GM19238 (cell line): ENCODE data around the gene RYR1.
"Not testable (repeated sequence)": the region's sequence is repeated elsewhere in the genome, so short reads cannot be mapped to it uniquely, and the experiment has no call there.

Experiments used
- DNase-seq: peaks from one replicate; pipeline ENCODE4 v3.0.0; 2011; ENCODE audit warnings: low spot score; ENCODE audit not compliant: insufficient read length

Gene RYR1

GRCh38 chr19:38455031-38455430 lies 21.5 kb downstream of the RYR1 start:
- no peak for DNase-seq

- DNase-seq: no peak
Measured at GRCh38 chr19:38457202-38457601, 23.7 kb downstream of the RYR1 start.

DNA sequence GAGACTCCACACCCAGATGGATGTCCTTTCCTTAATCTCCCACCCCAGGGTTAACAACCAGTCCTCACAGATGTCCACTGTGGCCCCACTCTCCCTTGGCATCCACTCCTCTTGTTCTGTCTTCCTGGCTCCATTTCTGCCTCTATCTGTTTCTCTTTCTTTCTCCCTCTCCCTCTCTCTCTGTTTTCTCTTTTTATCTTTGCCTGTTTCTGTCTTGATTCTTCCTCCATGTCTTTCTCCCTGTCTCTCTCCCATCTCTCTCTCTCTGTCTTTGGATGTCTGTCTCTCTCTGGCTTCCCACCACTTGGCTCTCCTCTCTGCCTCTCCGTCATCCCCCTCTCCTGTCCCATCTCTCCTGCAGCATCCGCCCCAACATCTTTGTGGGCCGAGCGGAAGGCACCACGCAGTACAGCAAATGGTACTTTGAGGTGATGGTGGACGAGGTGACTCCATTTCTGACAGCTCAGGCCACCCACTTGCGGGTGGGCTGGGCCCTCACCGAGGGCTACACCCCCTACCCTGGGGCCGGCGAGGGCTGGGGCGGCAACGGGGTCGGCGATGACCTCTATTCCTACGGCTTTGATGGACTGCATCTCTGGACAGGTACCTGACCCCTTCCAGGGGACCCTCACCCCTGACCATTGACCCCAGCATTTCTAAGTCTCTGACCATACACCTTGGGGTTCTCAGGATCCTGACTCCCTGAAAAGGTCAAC lies 24.4 kb downstream of the RYR1 start:
- DNase-seq: no peak

- no peak for DNase-seq
Measured at GRCh38 chr19:38458991-38459390, 25.5 kb downstream of the RYR1 start.

GRCh38 chr19:38463365-38463764 lies 29.9 kb downstream of the RYR1 start:
- DNase-seq: no peak

DNA sequence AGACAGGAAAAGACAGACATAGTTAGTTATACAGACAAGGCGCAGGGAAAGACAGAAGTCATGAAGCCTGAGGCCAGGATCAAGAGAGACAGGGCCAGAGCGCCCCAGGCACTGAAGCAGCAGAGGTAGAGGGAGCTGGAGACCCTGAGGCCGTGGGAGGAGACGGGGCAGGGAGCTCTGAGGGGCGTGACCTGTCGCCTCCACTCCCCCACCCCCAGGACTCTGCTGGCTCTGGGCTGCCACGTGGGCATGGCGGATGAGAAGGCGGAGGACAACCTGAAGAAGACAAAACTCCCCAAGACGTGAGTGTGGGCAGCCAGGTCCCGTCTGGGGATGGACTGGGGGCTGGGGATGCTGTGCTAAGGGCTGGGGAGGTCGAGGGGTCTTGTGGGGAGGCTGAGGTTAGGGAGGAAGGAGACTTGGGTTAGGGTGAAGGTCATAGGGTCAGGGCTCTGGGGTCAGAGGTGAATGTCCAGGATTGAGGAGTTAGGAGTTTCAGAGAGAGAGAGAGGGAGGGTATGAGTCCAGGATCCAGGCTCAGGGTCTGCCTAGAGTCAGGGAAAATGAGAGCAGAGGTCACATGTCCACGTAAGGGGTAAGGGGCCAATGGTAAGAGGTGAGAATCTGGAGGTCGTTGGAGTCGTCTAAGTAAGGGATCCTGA lies 31.1 kb downstream of the RYR1 start:
- DNase-seq: no peak

DNA sequence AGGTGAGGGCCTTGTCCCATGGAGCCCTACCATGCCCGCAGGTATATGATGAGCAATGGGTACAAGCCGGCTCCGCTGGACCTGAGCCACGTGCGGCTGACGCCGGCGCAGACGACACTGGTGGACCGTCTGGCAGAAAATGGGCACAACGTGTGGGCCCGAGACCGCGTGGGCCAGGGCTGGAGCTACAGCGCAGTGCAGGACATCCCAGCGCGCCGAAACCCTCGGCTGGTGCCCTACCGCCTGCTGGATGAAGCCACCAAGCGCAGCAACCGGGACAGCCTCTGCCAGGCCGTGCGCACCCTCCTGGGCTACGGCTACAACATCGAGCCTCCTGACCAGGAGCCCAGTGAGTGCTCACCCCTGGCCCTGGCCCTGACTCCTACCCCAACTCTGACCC lies 32.6 kb downstream of the RYR1 start:
- DNase-seq: no peak

GRCh38 chr19:38467541-38468525 lies 34.3 kb downstream of the RYR1 start:
- no peak for DNase-seq

DNA sequence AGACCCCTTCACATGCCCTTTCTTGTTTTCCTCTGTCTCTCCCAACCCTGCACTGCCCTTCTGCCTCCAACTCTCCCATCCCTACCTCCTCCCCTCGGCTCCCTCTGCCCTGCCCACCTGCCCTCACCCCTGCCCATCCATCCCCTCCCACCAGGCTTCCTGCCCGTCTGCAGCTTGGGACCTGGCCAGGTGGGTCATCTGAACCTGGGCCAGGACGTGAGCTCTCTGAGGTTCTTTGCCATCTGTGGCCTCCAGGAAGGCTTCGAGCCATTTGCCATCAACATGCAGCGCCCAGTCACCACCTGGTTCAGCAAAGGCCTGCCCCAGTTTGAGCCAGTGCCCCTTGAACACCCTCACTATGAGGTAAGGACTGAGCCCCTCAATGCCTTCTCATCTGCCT lies 35.7 kb downstream of the RYR1 start:
- no peak for DNase-seq

DNA sequence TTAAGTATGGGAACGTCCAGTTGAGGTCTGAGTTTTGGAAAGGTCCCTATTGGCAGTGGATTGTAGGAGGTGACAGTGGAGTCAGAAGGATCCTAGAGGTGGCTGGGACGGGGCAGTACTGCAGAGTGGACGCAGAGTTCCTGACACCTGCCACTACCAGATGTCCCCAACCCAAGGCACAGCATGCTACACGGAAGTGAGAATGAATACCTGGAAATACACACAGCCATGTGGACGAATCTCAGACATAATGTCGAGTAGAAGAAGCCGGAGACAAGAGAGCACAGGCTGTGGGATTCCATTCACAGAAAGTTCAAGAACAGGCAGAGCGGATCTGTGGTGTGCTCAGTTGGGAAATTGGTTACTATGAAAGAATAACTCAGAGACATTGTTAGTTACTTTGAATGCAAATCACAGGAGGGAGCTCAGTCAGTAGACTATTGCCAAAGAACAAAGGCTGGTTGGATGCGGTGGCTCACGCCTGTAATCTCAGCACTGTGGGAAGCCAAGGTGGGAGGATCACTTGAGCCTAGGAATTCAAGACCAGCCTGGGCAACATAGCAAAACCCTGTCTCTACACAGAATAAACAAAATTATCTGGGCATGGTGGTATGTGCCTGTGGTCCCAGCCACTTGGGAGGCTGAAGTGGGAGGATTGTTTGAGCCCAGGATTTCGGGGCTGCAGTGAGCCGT lies 37.4 kb downstream of the RYR1 start:
- no peak for DNase-seq

GRCh38 chr19:38472725-38473124 lies 39.2 kb downstream of the RYR1 start:
- not testable (repeated sequence) for DNase-seq

DNA sequence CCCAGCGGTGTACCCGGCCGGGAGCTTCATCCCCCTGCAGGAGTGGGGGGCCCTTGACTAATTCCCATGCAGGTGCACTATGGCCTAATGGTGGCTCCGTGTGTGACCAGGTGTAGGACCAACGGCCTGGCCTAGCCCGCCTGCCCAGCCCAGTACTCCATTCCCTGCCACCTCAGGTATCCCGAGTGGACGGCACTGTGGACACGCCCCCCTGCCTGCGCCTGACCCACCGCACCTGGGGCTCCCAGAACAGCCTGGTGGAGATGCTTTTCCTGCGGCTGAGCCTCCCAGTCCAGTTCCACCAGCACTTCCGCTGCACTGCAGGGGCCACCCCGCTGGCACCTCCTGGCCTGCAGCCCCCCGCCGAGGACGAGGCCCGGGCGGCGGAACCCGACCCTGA lies 39.7 kb downstream of the RYR1 start:
- no peak for DNase-seq

- DNase-seq: no peak
Measured at GRCh38 chr19:38475176-38475575, 41.7 kb downstream of the RYR1 start.

- no peak for DNase-seq
Measured at GRCh38 chr19:38478273-38478971, 44.9 kb downstream of the RYR1 start.

DNA sequence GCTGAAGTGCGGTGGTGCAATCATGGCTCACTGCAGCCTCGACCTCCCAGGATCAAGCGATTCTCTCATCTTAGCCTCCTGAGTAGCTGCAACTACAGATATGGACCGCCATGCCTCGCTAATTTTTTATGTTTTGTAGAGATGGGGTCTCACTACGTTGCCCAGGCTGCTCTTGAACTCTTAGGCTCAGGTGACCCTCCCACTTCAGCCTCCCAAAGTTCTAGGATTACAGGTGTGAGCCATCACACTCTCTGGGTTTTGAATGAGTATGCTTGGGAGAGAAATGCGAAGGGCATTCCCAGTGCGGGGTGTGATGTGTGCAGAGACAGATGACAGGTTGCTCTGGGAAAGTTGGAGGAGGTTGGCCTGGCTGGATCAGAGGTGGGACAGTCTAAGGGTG lies 49.0 kb downstream of the RYR1 start:
- DNase-seq: no peak

- no peak for DNase-seq
Measured at GRCh38 chr19:38483016-38483630, 49.6 kb downstream of the RYR1 start.

DNA sequence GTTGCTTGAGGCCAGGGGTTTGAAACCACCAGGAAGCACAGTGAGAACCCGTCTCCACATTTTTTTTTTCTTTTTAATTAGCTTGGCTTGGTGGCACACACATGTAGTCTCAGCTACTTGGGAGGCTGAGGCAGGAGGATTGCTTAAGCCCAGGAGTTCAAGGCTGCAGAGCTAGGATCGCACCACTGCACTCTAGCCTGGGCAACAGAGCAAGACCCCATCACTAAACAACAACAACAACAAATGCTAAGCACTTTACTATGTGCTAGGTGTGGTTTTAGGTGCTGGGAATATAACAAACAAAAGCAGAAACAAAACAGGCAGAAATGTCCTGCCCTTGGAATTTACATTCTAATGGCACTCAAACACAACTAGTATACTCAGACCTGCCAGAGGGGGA lies 51.3 kb downstream of the RYR1 start:
- no peak for DNase-seq

DNA sequence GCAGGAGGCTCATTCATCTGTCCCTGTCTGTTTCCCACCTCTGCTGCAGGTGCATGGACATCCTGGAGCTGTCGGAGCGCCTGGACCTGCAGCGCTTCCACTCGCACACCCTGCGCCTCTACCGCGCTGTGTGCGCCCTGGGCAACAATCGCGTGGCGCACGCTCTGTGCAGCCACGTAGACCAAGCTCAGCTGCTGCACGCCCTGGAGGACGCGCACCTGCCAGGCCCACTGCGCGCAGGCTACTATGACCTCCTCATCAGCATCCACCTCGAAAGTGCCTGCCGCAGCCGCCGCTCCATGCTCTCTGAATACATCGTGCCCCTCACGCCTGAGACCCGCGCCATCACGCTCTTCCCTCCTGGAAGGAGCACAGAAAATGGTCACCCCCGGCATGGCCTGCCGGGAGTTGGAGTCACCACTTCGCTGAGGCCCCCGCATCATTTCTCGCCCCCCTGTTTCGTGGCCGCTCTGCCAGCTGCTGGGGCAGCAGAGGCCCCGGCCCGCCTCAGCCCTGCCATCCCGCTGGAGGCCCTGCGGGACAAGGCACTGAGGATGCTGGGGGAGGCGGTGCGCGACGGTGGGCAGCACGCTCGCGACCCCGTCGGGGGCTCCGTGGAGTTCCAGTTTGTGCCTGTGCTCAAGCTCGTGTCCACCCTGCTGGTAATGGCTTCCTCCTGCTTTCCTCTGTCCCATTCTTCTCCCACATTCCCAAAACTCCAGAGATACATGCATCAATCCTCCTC lies 52.2 kb downstream of the RYR1 start:
- no peak for DNase-seq

DNA sequence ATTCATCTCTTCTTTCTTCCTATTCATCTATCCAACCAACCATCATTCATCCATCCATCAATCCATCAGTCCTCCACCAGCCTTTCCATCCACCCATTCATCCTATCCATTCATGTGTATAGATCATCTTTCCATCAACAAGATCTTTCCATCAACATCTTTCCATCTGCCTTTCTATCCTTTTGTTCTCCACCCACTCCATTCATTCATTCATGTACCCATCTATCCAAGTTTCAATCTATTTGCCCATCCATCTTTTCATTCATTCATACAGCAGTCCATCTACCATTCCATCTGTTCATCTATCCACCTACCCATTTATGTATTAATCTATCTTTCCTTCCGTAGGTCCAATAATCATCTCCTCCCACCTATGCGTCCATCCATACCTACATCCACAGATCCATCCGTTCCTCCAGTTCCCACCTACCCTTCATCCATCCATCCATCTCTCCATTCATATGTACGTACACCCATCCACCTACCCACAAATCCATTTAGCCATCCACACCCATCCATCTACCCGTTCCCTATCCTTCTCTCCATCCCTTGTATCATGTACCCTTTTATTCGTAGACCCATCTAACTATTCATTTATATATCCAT lies 53.3 kb downstream of the RYR1 start:
- DNase-seq: no peak
